GM19035 (cell line): ENCODE data around the gene NETO2.
"Not testable (repeated sequence)": the region's sequence is repeated elsewhere in the genome, so short reads cannot be mapped to it uniquely, and the experiment has no call there.

ENCODE experiments used
- ATAC-seq: cut with Tn5 transposase; IDR thresholded peaks from one replicate; pipeline ENCODE4 v1.9.1; 2021; ENCODE audit not compliant: unreplicated experiment

The NETO2 gene, protein sequence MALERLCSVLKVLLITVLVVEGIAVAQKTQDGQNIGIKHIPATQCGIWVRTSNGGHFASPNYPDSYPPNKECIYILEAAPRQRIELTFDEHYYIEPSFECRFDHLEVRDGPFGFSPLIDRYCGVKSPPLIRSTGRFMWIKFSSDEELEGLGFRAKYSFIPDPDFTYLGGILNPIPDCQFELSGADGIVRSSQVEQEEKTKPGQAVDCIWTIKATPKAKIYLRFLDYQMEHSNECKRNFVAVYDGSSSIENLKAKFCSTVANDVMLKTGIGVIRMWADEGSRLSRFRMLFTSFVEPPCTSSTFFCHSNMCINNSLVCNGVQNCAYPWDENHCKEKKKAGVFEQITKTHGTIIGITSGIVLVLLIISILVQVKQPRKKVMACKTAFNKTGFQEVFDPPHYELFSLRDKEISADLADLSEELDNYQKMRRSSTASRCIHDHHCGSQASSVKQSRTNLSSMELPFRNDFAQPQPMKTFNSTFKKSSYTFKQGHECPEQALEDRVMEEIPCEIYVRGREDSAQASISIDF

DNA sequence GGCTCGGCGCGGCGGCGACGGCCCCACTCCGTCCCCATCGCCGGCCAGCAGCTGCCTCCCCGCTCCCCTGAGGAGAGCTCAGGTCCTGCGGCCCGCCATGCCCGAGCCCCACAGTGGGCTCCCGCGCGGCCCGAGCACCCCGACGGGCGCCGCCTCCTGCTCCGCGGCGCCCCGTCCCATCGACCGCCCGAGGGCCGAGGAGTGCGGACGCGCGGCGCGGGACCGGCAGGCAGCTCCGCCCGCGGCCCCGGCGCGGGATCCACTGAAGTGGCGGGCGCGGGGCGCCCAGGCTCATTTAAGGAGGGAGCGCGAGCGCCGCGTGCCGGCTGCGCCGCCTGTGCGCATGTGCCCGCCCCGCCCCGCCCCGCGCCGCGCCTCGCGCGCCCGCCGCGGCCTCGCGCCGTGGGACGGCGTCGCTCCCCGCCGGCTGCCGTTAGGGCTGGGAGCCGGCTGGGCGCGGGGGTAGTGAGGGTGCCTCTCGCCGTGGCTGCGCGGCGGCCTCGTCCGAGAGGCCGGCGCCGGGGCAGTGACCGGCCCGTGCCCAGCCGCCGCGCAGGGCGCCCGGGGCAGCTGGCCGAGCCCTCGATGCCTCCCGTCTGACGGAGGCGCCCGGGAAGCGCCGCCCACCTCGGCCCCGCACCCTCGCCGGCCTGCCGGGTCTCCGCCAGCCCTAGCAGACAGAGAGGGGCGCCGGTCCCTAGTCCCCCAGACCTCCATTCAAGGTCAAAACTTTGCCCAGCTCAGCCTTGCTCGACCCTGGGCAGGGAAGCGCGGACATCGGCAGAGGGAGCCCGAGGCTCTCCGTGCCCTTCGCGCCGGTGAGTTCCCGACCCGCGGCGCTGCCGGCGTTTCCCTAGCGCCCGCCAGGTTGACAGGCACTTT, at the start of gene NETO2:
Gene NETO2 (minus strand): TSS at position 269 of the 882 bp plus-strand sequence. CDS start 333 bp downstream, outside the sequence.
- ATAC-seq, result peak; percentile 54

- no peak for ATAC-seq
These were observed 38.6 kb upstream of the NETO2 start for GRCh38 chr16:47182318-47182717.

- ATAC-seq, result not testable (repeated sequence)
These were observed 37.3 kb upstream of the NETO2 start for GRCh38 chr16:47181066-47181465.

- ATAC-seq, result no peak
These were observed 36.3 kb upstream of the NETO2 start for GRCh38 chr16:47180073-47180472.

DNA sequence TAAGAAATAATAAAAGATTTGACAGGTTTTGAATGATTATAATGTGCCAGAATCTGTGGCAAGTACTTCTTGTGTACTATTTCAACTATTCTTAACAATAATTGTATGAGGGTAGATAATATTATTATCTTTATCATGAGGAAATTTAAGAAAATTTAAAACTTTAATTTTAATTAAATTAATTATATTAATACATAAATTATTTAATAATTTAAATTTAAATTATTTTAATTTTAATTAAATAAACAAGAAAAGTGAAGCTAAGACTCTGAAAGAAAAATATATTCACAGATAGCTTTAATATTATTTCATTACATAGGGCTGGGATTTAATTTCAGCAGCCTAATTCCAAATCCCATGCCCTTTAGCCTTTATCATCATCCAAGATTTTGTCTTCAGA, 31.4 kb upstream of the NETO2 start:
- ATAC-seq, result no peak

DNA sequence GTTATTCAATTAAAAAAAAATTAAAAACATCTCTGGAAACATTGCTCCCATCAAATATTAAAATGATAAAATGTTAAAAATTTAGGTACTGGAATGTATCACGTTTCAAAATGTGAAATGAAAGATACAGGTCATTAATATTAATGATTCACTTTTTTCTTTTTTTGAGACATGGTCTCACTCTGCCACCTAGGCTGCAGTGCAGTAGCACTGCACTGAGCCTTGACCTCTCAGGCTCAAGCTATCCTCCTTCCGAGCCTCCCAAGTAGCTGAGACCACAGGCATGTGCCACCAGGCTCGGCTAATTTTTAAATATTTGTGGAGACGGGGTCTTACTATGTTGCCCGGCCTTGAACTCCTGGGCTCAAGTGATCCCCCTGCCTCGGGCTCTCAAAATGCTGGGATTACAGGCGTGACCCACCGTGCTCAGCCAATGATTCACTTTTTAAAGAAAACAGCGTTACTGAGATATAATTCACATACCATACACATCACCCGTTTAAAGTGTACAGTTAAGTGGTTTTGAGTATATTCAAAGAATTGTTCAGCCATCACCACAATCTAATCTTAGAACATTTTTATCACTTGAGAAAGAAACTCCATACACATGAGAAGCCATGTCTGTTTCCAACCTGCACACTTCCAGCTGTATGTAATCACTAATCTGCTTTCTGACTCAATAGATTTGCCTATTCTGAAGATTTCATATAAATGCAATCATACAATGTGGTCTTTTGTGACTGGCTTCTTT, 19.1 kb upstream of the NETO2 start:
- no peak for ATAC-seq

DNA sequence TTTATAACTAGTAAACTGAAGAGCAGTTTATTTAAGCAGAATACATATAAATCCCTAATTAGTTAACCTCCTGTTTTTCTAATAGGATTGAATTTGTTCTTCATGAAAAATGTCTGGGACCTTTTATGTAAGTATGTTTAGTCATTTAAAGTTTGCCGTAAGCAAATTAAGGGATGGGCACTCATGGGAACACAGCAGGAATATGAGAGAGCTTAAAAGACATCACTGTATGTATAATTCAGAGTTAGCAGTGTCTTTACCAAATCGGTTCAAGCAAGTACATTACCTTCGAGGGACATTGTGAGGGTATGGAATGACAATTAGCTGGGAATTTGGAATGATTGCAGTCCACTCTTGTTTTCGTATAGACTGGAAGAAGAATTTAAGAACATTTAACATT, 17.7 kb upstream of the NETO2 start:
- ATAC-seq, result no peak

DNA sequence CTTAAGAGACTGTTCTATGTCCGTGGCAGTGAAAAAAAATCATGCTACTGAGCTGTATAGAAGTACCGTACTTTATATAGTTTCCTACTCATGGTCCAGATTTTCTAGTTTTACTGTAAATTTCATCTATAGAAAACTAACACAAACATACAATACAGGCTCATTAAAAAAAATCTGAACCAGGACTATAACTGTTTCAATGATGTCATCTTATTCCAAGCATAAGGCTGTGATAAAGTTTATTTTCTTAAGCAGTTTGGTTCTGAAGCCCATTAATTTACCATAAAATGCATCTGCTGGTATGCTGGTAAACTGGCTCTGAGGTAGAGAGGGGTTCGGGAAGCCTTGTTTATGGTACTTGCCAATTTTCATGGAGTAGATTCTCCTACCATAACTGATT, 16.7 kb upstream of the NETO2 start:
- no peak for ATAC-seq

DNA sequence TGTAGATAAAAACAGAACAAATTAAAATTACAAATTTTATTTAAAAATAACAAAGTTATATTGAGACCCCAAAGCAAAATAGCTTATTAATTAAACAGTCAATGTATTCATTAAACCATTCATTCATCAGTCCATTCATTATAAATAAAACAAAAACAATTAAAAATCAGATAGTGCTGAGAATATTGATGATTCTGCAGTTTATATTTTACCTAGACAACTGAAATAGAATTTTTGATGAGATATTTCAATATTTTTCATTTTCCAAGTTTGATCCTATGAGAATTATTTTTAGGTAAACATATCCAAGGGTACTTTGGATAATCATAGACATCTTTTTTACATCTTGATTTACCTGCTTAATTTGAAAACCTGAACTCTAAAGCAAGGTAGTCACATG, 15.2 kb upstream of the NETO2 start:
- no peak for ATAC-seq

- no peak for ATAC-seq
These were observed 13.0 kb upstream of the NETO2 start for GRCh38 chr16:47156680-47157215.

DNA sequence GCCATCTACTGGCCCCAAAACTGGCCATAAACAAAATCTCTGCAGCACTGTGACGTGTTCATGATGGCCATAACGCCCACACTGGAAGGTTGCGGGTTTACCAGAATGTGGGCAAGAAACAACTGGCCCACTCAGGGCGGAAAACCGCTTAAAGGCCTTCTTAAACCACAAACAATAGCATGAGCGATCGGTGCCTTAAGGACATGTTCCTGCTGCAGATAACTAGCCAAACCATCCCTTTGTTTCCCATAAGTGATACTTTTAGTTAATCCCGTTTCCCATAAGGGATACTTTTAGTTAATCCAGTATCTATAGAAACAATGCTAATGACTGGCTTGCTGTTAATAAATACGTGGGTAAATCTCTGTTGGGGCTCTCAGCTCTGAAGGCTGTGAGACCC, 8.8 kb upstream of the NETO2 start:
- not testable (repeated sequence) for ATAC-seq

DNA sequence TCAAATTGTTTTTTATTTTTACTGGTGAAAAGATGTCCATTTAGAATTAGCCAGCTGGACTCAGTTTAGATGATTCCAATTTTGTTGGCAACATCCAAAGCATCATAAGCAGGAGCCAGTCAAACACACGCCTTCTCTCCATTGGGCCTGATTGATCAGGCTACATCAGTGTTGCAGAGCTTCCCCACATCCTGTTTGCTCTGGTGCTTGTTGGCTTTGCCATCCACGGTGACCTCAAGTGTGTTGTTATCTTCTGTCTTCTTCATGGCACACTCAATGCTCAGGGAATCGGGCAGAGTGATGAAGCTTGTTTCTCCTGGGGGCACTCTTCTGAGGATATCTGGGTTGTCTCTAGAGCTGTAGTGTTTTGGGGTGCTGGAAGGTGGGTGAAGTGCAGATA, 6.3 kb upstream of the NETO2 start:
- ATAC-seq, result no peak

DNA sequence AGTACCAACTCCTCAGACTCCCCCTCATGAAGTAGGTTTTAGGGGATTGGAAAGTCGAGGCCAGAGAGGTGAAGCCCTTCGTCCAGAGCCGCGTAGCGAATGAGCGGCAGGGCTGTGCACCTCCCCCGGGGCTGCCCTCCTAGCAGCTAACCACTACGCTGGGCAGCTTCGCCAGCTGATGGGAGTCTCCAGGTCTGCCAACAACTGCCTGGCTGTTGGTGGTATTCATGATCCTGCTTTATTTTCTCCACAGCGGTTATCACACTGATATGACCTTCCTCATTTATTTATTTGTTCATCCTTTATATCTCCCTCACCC, 773 bp upstream of the NETO2 start:
- no peak for ATAC-seq

DNA sequence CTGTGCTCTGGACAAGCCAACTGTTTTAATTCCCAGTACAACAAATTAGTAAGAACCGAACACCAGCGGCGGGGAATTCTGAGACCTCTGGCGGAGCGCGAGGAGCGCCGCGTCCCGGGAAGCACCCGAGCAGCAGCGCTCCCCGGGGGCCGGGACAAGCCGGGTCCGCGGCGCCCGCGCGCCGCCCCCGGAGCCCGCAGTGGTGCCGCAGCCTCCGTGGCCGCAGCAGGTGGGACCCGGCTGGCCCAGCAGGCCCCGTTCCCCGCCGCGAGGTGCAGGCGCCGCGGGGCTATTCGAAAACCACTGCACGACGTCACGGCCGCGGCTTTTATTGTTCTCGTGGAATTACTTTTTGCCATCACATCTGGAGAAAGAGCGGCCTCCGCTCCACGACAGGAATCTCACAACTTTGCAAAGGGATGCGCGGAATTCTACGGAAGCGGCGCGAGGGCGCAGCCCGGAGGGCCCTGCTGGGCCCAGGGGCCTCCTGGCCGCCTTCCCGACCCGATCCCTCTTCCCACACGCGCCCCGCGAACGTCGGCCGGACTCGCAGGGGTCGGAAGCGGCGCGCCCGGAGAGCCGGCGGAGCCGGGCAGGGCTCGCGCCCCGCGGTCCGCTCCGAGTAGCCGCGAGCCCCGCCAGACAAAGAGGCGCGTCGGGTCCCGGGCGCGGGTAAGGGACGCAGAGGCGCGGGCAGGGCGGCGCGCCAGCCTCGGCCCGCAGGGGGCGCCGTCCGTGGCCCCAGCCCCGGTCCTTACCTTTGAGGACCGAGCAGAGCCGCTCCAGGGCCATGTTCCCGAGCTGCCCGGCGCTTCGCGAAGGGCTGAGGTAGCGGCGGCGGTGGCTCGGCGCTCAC, 696 bp downstream of the NETO2 start:
- ATAC-seq, result peak; percentile 67

- ATAC-seq, result no peak
These were observed 1.3 kb downstream of the NETO2 start for GRCh38 chr16:47142486-47142820.

DNA sequence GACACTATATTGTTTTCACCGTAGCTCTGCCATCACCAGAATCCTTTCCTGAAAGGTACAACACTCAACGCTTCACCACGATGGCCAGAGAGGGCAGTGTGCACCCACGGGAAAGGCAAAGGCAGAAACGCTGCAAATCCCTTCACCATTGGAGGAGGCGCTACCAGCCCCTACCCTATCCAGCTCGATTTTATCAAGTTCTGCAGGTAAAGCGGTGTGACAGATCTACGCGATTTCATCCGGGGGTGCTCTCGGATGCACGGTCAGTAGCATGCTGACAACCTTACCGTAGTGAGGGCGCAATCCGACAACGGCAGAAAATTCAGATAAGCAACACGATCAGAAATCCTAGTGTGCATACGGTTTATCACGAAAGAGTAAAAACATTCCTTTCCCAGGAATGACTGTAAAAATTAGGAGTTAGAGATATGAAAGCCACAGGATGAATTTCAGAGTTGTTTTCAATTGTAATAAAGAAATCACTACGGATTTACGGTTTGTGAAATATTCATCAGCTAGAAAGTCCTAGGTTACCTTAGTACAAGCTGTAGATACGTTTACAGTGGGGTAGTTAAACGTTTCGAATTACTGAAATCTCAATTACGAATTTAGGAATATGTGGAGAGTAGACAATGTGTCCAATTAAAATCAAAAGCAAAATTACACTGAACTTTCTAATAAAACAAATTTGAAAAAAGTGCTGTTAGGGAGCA, 1.8 kb downstream of the NETO2 start:
- ATAC-seq, result peak; percentile 52

DNA sequence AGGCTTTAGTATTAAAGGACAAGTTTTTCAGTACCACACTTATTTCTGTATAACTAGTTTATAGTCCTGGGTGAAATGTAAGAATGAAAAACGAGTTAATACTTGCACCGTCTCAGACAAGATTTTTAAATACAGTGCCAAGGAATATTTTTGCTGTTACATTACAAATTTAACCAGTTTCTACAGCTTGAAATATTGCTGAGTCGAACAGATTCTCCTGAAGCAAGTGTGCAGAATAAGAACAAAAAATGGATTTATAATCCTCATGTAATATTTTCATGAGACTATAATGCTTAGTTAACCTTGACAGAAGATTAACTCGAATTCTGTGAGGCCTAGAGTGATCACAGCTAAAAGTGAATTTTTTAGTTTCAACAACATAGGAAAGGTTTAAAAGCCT, 3.1 kb downstream of the NETO2 start:
- no peak for ATAC-seq

DNA sequence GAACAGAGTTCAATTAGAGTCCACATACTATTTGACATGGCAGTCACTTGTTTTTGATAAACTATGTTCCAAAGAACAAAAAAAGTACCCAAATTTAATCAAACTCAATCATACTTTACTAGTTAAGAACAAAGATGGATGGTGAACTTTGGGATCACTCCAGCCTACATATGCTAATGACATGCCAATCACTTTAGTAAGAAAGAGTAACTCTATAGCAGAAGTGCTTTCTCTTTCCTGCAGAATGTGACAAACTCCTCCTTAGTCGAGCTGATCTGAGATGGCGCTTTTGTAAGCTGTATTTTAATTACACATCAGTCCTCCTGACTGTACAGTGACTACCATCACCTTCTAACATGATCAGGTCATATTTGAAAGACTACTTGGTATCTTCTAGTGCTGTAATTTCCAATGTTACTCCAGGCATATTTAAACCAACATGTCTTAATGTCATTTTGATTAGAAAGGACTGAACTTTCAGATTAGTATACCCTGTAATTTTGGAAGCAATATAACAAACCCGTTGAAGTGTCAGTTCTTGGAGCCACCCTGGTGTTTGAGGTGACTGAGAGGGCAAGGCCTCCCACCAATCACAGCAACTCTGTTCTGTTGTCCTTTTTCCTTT, 4.1 kb downstream of the NETO2 start:
- ATAC-seq, result no peak

GRCh38 chr16:47137925-47138324, 5.8 kb downstream of the NETO2 start:
- not testable (repeated sequence) for ATAC-seq
